MM.1S (cell line): Measurements from ENCODE around the gene AHCYL2.

Source experiments
- DNase-seq: peaks from one replicate; pipeline ENCODE4 v3.0.0-alpha.2; 2015
- H2AFZ ChIP-seq: fragments of 300-600 bp; sonication (generic); 2 replicates; pipeline ENCODE4 v1.6.0; 2016; ENCODE audit warnings: antibody characterized with exemption, low read length
- H3F3A ChIP-seq: fragments of 300-600 bp; sonication (generic); 2 replicates; pipeline ENCODE4 v1.6.1; 2016; ENCODE audit warnings: mild to moderate bottlenecking, antibody characterized with exemption, low read length, moderate library complexity, mixed read lengths; ENCODE audit not compliant: insufficient read depth
- H3K27ac ChIP-seq: fragments of 300-600 bp; sonication (generic); 2 replicates; pipeline ENCODE4 v1.5.1; 2016; ENCODE audit warnings: mild to moderate bottlenecking, low read length
- H3K27me3 ChIP-seq: fragments of 300-600 bp; sonication (generic); replicated peaks from 2 replicates; pipeline ENCODE4 v1.6.0; 2016; ENCODE audit warnings: low read length; ENCODE audit not compliant: insufficient read depth
- H3K36me3 ChIP-seq: fragments of 300-600 bp; sonication (generic); replicated peaks from 2 replicates; pipeline ENCODE4 v1.6.1; 2016; ENCODE audit warnings: mild to moderate bottlenecking, low read length, mixed read lengths; ENCODE audit not compliant: insufficient read depth
- H3K4me1 ChIP-seq: fragments of 300-600 bp; sonication (generic); 2 replicates; pipeline ENCODE4 v1.6.1; 2016; ENCODE audit warnings: low read length, mixed read lengths
- H3K4me2 ChIP-seq: fragments of 300-600 bp; sonication (generic); 2 replicates; pipeline ENCODE4 v1.6.0; 2016; ENCODE audit warnings: low read depth, low read length
- H3K4me3 ChIP-seq: fragments of 300-600 bp; sonication (generic); 2 replicates; pipeline ENCODE4 v1.5.1; 2016; ENCODE audit warnings: low read length, mixed read lengths
- H3K79me2 ChIP-seq: fragments of 300-600 bp; sonication (generic); 2 replicates; pipeline ENCODE4 v1.6.1; 2016; ENCODE audit warnings: mixed run types, low read length, mixed read lengths
- H3K9ac ChIP-seq: fragments of 300-600 bp; sonication (generic); 2 replicates; pipeline ENCODE4 v1.6.1; 2016; ENCODE audit warnings: low read length, mixed read lengths
- H3K9me2 ChIP-seq: fragments of 300-600 bp; sonication (generic); replicated peaks from 2 replicates; pipeline ENCODE4 v1.6.1; 2016; ENCODE audit warnings: mild to moderate bottlenecking, low read length, mixed read lengths; ENCODE audit not compliant: insufficient read depth
- H3K9me3 ChIP-seq: fragments of 300-600 bp; sonication (generic); replicated peaks from 2 replicates; pipeline ENCODE4 v1.6.1; 2016; ENCODE audit warnings: mild to moderate bottlenecking, low read length, mixed read lengths; ENCODE audit not compliant: insufficient read depth
- H4K20me1 ChIP-seq: fragments of 300-600 bp; sonication (generic); 2 replicates; pipeline ENCODE4 v1.6.1; 2016; ENCODE audit warnings: mild to moderate bottlenecking, low read length, moderate library complexity, mixed read lengths; ENCODE audit not compliant: insufficient read depth
- EZH2 ChIP-seq: fragments of 300-600 bp; sonication (generic); optimal IDR thresholded peaks from 2 replicates; pipeline ENCODE3; 2017; ENCODE audit warnings: low read depth, mild to moderate bottlenecking, antibody characterized with exemption, low read length, mixed read lengths
- EZH2phosphoT487 ChIP-seq: fragments of 300-600 bp; sonication (generic); IDR thresholded peaks from 2 replicates; pipeline ENCODE4 v1.6.1; 2018; ENCODE audit warnings: antibody characterized with exemption, low read length
- TF ChIP-seq, protein P1 (sequence below): fragments of 300-600 bp; sonication (generic); IDR thresholded peaks from 2 replicates; pipeline ENCODE4 v1.5.1; 2016; ENCODE audit warnings: antibody characterized with exemption, low read length, mixed read lengths

AHCYL2 gene

DNA sequence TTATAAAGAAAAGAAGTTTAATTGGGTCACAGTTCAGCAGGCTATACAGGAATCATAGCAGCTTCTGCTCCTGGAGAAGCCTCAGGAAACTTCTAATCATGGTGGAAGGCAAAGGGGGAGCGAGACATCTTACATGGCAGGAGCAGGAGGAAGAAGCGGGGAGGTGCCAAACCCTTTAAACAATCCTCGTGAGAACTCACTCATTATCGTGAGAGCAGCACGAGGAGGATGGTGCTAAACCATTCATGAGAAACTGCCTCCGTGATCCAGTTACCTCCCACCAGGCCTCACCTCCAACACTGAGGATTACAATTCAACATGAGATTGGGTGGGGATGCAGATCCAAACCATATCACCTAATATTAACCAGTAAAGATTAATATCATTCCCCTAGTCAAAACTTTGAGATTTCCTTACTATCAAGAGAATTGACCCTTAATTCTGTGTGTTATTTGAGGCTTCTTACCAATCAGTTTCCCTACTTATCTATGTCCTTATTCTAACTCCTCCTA lies 38.0 kb upstream of the AHCYL2 start:
- no peaks in the 10 kb centered on the region for H4K20me1 ChIP-seq
- no peak overlapping the region for H3K27ac ChIP-seq
- no peaks in the 10 kb centered on the region for H3K36me3 ChIP-seq
- no peaks in the 10 kb centered on the region for H3K4me1 ChIP-seq
- no peaks in the 10 kb centered on the region for H3K9me2 ChIP-seq
- no peak overlapping the region for H3K4me3 ChIP-seq
- H3K27me3 ChIP-seq: peaks cover 12% of the 10 kb centered on the region
- no peaks in the 10 kb centered on the region for H3K9me3 ChIP-seq
- no peak for TF ChIP-seq EZH2
- TF ChIP-seq, protein P1, sequence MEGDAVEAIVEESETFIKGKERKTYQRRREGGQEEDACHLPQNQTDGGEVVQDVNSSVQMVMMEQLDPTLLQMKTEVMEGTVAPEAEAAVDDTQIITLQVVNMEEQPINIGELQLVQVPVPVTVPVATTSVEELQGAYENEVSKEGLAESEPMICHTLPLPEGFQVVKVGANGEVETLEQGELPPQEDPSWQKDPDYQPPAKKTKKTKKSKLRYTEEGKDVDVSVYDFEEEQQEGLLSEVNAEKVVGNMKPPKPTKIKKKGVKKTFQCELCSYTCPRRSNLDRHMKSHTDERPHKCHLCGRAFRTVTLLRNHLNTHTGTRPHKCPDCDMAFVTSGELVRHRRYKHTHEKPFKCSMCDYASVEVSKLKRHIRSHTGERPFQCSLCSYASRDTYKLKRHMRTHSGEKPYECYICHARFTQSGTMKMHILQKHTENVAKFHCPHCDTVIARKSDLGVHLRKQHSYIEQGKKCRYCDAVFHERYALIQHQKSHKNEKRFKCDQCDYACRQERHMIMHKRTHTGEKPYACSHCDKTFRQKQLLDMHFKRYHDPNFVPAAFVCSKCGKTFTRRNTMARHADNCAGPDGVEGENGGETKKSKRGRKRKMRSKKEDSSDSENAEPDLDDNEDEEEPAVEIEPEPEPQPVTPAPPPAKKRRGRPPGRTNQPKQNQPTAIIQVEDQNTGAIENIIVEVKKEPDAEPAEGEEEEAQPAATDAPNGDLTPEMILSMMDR: no peak
- TF ChIP-seq EZH2phosphoT487: no peak
- no peak overlapping the region for H3K4me2 ChIP-seq
- H3K79me2 ChIP-seq: no peaks in the 10 kb centered on the region
- no peak overlapping the region for H2AFZ ChIP-seq
- H3K9ac ChIP-seq: no peak overlapping the region
- DNase-seq: no peak
- no peaks in the 10 kb centered on the region for H3F3A ChIP-seq

GRCh38 chr7:129187681-129188371 lies 37.0 kb upstream of the AHCYL2 start:
- Histone ChIP-seq H2AFZ (no peak overlapping the region), H3K36me3 (no peaks in the 10 kb centered on the region), H3K9ac (no peak overlapping the region), H3K79me2 (no peaks in the 10 kb centered on the region), H3K27me3 (peaks cover 12% of the 10 kb centered on the region), H3K4me3 (peak overlapping the region; percentile 53; the same call in 1 of the 2 replicates), H3K4me2 (peak overlapping the region; percentile 78; the same call in 1 of the 2 replicates), H3F3A (no peaks in the 10 kb centered on the region), H3K9me3 (no peaks in the 10 kb centered on the region), H3K27ac (no peak overlapping the region), H3K4me1 (no peaks in the 10 kb centered on the region), H3K9me2 (no peaks in the 10 kb centered on the region), H4K20me1 (no peaks in the 10 kb centered on the region)
- no peak for TF ChIP-seq EZH2phosphoT487
- TF ChIP-seq, protein P1: no peak
- TF ChIP-seq EZH2: no peak
- no peak for DNase-seq

DNA sequence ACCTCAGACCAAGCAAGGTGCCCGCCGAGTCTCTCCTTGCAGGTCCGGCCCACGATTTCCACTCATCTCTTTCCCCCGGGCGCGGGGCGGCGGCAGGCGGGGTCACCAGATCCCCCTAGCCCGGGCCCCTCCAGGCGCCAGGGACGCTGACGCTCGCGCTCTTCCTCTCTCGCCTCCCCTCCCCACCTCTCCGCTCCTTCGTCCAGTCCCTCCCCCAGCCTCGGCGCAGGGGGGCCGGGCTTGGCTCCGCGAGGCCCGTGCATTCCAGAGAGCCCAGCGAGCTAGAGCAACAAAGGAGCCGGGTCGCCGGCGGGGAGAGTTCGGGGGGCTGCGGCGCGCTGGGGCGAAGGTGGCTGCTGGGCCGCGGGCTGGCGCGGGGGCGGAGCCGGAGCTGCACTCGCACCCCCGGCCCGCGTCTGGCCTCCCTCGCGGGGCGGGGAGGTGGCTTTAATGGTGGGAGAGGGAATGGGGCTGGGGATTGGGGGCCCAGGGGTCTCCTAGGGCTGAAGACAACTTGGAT lies 36.4 kb upstream of the AHCYL2 start, which contains the start of gene SMO:
TSS of gene SMO (plus strand) at position 262 of the 520 bp plus-strand sequence. CDS start 519 bp downstream, outside the sequence.
- Histone ChIP-seq H4K20me1 (no peaks in the 10 kb centered on the region), H3K4me3 (peak within 1 kb of the TSS; percentile 53), H3K4me2 (peak within 1 kb of the TSS; percentile 78), H3K27me3 (peaks cover 12% of the 10 kb centered on the region), H3K9me3 (no peaks in the 10 kb centered on the region), H3K9me2 (no peaks in the 10 kb centered on the region), H3F3A (no peaks in the 10 kb centered on the region), H3K79me2 (no peaks in the 10 kb centered on the region), H3K4me1 (no peaks in the 10 kb centered on the region), H3K9ac (no peak within 1 kb of the TSS; the same call in 1 of the 2 replicates), H3K36me3 (no peaks in the 10 kb centered on the region), H3K27ac (no peak within 1 kb of the TSS), H2AFZ (peak within 1 kb of the TSS; percentile 48; the same call in 1 of the 2 replicates)
- TF ChIP-seq EZH2phosphoT487 (no peak), EZH2 (no peak)
- TF ChIP-seq, protein P1: no peak
- no peak for DNase-seq
